Natural killer cell (primary cell): ENCODE data around the gene BCL2L12. TPM values are rescaled to one million over a fixed set of nuclear protein-coding genes. Genes with fewer than 3 reads are reported as not detected.
"Not testable (repeated sequence)": the region's sequence is repeated elsewhere in the genome, so short reads cannot be mapped to it uniquely, and the experiment has no call there.

Experiments used
- ATAC-seq, 3 donors: fragments of 150-1000 bp in 2 of 3; fragments of 200-7000 bp in 1 of 3; cut with Tn5 transposase; 1 replicate in 1 of 3; 2 replicates in 2 of 3; pipeline ENCODE4 v1.10.0; 2021; ENCODE audit warnings: mild to moderate bottlenecking in 2 of 3, moderate library complexity in 2 of 3
- DNase-seq, 2 donors: peaks; one replicate each; pipeline versions ENCODE4 v3.0.0 to v3.0.0-alpha.2; 2013 to 2021; ENCODE audit warnings: mixed read lengths in 1 of 2
- H3K27ac ChIP-seq: one replicate; pipeline ENCODE4 v1.5.1; 2013; ENCODE audit warnings: mild to moderate bottlenecking, low read length
- H3K27me3 ChIP-seq: one replicate; pipeline ENCODE4 v1.6.1; 2013; ENCODE audit warnings: low read length; ENCODE audit not compliant: control insufficient read depth, insufficient read depth
- H3K36me3 ChIP-seq: one replicate; pipeline ENCODE4 v1.6.1; 2013; ENCODE audit warnings: low read length; ENCODE audit not compliant: control insufficient read depth, insufficient read depth
- H3K4me1 ChIP-seq: one replicate; pipeline ENCODE4 v1.6.1; 2013; ENCODE audit warnings: low read length; ENCODE audit not compliant: control insufficient read depth, insufficient read depth
- H3K4me3 ChIP-seq: one replicate; pipeline ENCODE4 v1.5.1; 2013; ENCODE audit warnings: low read length
- H3K9me3 ChIP-seq: one replicate; pipeline ENCODE4 v1.6.1; 2013; ENCODE audit warnings: low read length; ENCODE audit not compliant: control insufficient read depth, insufficient read depth
- H3K27ac Mint-ChIP-seq, 2 donors: one replicate each; pipeline ENCODE4 v1.8.0; 2022; ENCODE audit warnings: mild to moderate bottlenecking in 2 of 2, mixed read lengths in 2 of 2, moderate library complexity in 1 of 2
- H3K27me3 Mint-ChIP-seq, 2 donors: one replicate each; pipeline ENCODE4 v1.8.0; 2022; ENCODE audit warnings: low read depth in 2 of 2, mixed read lengths in 2 of 2
- H3K36me3 Mint-ChIP-seq: one replicate; pipeline ENCODE4 v1.8.0; 2022; ENCODE audit warnings: mixed read lengths
- H3K4me1 Mint-ChIP-seq, 2 donors: one replicate each; pipeline ENCODE4 v1.8.0; 2022; ENCODE audit warnings: mixed read lengths in 2 of 2
- H3K4me3 Mint-ChIP-seq: one replicate; pipeline ENCODE4 v1.8.0; 2022; ENCODE audit warnings: mild to moderate bottlenecking, moderate library complexity, mixed read lengths
- H3K9me3 Mint-ChIP-seq, 2 donors: one replicate each; pipeline ENCODE4 v1.8.0; 2022; ENCODE audit warnings: mixed read lengths in 2 of 2
- WGBS: methylation state at CpG from one replicate; pipeline ENCODE4 v1.1.7; 2013; ENCODE audit warnings: missing lambda C conversion rate; ENCODE audit not compliant: insufficient coverage; 5-methylcytosine and 5-hydroxymethylcytosine counted together
- intact Hi-C: fragments of 100-400 bp; cut with micrococcal nuclease; formaldehyde crosslinking; loops from one replicate; pipeline ENCODE4 v1.14.2; 2022
- total RNA-seq, 4 donors: library from RNA; stranded (reverse); fragments of 120-200 nt in 1 of 4; gene quantifications; one replicate each; pipeline versions ENCODE4 v1.2.3 to v1.2.4, GENCODE V29; 2013 to 2022
- TF ChIP-seq, protein P1 (sequence below): fragments of 200-600 bp; IDR thresholded peaks from one replicate; pipeline ENCODE4 v1.8.0; 2022; ENCODE audit warnings: antibody characterized with exemption

BCL2L12 gene
- total RNA-seq, 3 donors from 2014 or later (not counting 1 experiment from before 2014, with no cell fraction given) = 15.6 to 34.6 (median 22.3) TPM

DNA sequence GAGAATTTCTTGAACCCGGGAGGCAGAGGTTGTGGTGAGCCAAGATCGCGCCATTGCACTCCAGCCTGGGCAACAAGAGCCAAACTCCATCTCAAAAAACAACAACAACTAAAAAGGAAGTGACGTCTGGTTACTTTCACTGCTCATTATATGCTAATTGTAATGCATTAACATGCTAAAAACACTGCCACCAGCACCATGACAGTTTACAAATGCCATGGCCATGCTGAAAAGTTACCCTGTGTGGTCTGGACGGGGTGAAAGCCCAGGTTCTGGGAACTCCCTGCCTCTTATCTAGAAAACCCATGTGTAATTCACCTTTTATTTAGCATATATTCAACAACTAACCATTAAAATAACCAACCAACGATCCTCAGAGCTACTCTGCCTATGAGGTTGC lies 53.3 kb downstream of the BCL2L12 start:
- H3K4me3 Mint-ChIP-seq = peak overlapping the region; percentile 47
- no peaks in the 10 kb centered on the region for H3K27me3 Mint-ChIP-seq
- H3K27ac ChIP-seq = no peak overlapping the region
- TF ChIP-seq, protein P1, sequence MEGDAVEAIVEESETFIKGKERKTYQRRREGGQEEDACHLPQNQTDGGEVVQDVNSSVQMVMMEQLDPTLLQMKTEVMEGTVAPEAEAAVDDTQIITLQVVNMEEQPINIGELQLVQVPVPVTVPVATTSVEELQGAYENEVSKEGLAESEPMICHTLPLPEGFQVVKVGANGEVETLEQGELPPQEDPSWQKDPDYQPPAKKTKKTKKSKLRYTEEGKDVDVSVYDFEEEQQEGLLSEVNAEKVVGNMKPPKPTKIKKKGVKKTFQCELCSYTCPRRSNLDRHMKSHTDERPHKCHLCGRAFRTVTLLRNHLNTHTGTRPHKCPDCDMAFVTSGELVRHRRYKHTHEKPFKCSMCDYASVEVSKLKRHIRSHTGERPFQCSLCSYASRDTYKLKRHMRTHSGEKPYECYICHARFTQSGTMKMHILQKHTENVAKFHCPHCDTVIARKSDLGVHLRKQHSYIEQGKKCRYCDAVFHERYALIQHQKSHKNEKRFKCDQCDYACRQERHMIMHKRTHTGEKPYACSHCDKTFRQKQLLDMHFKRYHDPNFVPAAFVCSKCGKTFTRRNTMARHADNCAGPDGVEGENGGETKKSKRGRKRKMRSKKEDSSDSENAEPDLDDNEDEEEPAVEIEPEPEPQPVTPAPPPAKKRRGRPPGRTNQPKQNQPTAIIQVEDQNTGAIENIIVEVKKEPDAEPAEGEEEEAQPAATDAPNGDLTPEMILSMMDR = no peak
- ATAC-seq = no peak
- H3K9me3 Mint-ChIP-seq = no peaks in the 10 kb centered on the region
- WGBS = 77% methylated on average over 6 of the region's 6 CpGs
- no peaks in the 10 kb centered on the region for H3K36me3 ChIP-seq
- no peaks in the 10 kb centered on the region for H3K36me3 Mint-ChIP-seq
- H3K4me1 ChIP-seq = peaks cover 16% of the 10 kb centered on the region
- no peak overlapping the region for H3K4me3 ChIP-seq
- H3K9me3 ChIP-seq = no peaks in the 10 kb centered on the region
- peak overlapping the region in 1 of 2 donors; percentile 13 for H3K27ac Mint-ChIP-seq
- intact Hi-C loops = no loop called here
- H3K27me3 ChIP-seq = no peaks in the 10 kb centered on the region
- DNase-seq = no peak
- peaks cover 8% of the 10 kb centered on the region in 2 donors for H3K4me1 Mint-ChIP-seq

DNA sequence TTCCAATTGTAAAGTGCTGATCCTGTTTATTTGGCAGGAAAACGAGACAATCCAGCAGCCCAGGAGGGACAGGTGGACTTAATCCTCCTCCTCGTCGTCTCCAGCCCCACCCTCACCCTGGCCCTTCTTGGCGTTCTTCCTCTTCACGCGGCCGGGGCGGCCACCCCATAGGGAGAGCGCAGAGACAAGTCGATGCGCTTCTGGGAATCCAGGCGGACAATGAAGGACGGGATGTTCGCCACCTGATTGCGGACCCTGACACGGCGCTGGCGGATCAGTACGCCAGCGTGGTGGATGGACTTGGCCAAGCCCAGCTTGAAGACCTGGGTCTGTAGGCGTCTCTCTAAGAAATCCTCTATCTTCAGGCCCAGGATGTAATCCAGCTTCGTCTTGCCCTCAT lies 53.7 kb downstream of the BCL2L12 start:
- not testable (repeated sequence) for ATAC-seq

More for the DNA sequence above, 53.7 kb downstream of the BCL2L12 start:
- DNase-seq, H3K27me3 ChIP-seq, H3K36me3 ChIP-seq, H3K27ac ChIP-seq, H3K4me3 Mint-ChIP-seq, intact Hi-C loops, H3K4me3 ChIP-seq, H3K4me1 Mint-ChIP-seq, H3K36me3 Mint-ChIP-seq, H3K27me3 Mint-ChIP-seq, H3K9me3 ChIP-seq, H3K9me3 Mint-ChIP-seq: not testable (repeated sequence)
- 89% methylated on average over 22 of the region's 22 CpGs for WGBS
- peaks cover 16% of the 10 kb centered on the region for H3K4me1 ChIP-seq
- peak overlapping the region in 1 of 2 donors; percentile 13 for H3K27ac Mint-ChIP-seq

Other genes with a start within 250 kb of the BCL2L12 start
- gene PTH2, start 242.5 kb upstream of the BCL2L12 start, total RNA-seq = not detected
- gene GFY, start 240.5 kb upstream of the BCL2L12 start, total RNA-seq = not detected
- gene SLC17A7, start 224.4 kb upstream of the BCL2L12 start, total RNA-seq = not detected
- gene PIH1D1, start 214.1 kb upstream of the BCL2L12 start, total RNA-seq = 100 to 1,000 TPM; 112 to 149 (median 138) TPM
- gene ALDH16A1, start 212.7 kb upstream of the BCL2L12 start, total RNA-seq = 10 to 100 TPM; 39.9 to 43.2 (median 41.4) TPM
- 10 to 100 TPM; 44.7 to 65.7 (median 64.8) TPM for gene FLT3LG, start 191.7 kb upstream of the BCL2L12 start, total RNA-seq
- 1,000 to 10,000 TPM; 1,881 to 2,284 (median 2,283) TPM for gene RPL13A, start 178.3 kb upstream of the BCL2L12 start, total RNA-seq
- 1,000 to 10,000 TPM; 1,427 to 1,714 (median 1,549) TPM for gene RPS11, start 169.5 kb upstream of the BCL2L12 start, total RNA-seq
- 10 to 100 TPM; 13.5 to 39.2 (median 19.9) TPM for gene FCGRT, start 153.3 kb upstream of the BCL2L12 start, total RNA-seq
- gene RCN3, start 137.9 kb upstream of the BCL2L12 start, total RNA-seq = 1 to 10 TPM; 2.4 to 4.7 (median 3.0) TPM
- gene NOSIP, start 85.4 kb upstream of the BCL2L12 start, total RNA-seq = 10 to 100 TPM; 46.7 to 63.6 (median 59.8) TPM
- gene PRRG2, start 84.6 kb upstream of the BCL2L12 start, total RNA-seq = under 1 TPM in 2 of 3 donors, not detected in 1; 0.39 to 0.56 TPM
- 10 to 100 TPM; 51.1 to 62.1 (median 56.0) TPM for gene PRR12, start 74.8 kb upstream of the BCL2L12 start, total RNA-seq
- 1 to 10 TPM; 2.0 to 7.7 (median 5.9) TPM for gene RRAS, start 25.8 kb upstream of the BCL2L12 start, total RNA-seq
- gene SCAF1, start 23.7 kb upstream of the BCL2L12 start, total RNA-seq = 10 to 100 TPM; 38.9 to 46.2 (median 44.9) TPM
- gene IRF3, start 76 bp upstream of the BCL2L12 start, total RNA-seq = 100 to 1,000 TPM; 176 to 184 (median 179) TPM
- 10 to 100 TPM; 77.0 to 92.5 (median 78.2) TPM for gene PRMT1, start 11.3 kb downstream of the BCL2L12 start, total RNA-seq
- 1 to 10 TPM; 2.3 to 2.9 (median 2.4) TPM for gene ADM5, start 23.7 kb downstream of the BCL2L12 start, total RNA-seq
- under 1 TPM; 0.34 to 0.78 (median 0.73) TPM for gene CPT1C, start 25.2 kb downstream of the BCL2L12 start, total RNA-seq
- 1 to 10 TPM in 2 of 3 donors, under 1 TPM in 1; 0.35 to 2.4 (median 1.7) TPM for gene TSKS, start 97.4 kb downstream of the BCL2L12 start, total RNA-seq
- 100 to 1,000 TPM; 137 to 163 (median 161) TPM for gene AP2A1, start 101.1 kb downstream of the BCL2L12 start, total RNA-seq
- 10 to 100 TPM; 17.7 to 33.1 (median 20.6) TPM for gene FUZ, start 147.4 kb downstream of the BCL2L12 start, total RNA-seq
- gene MED25, start 152.4 kb downstream of the BCL2L12 start, total RNA-seq = 100 to 1,000 TPM in 1 of 3 donors, 10 to 100 TPM in 2; 64.2 to 132 (median 69.5) TPM
- gene PTOV1, start 185.2 kb downstream of the BCL2L12 start, total RNA-seq = 100 to 1,000 TPM; 116 to 132 (median 128) TPM
- gene PNKP, start 201.6 kb downstream of the BCL2L12 start, total RNA-seq = 100 to 1,000 TPM; 228 to 253 (median 243) TPM
- gene AKT1S1, start 211.4 kb downstream of the BCL2L12 start, total RNA-seq = 10 to 100 TPM; 12.8 to 17.8 (median 16.1) TPM
- 10 to 100 TPM; 45.8 to 59.7 (median 54.4) TPM for gene TBC1D17, start 211.8 kb downstream of the BCL2L12 start, total RNA-seq
- gene IL4I1, start 231.0 kb downstream of the BCL2L12 start, total RNA-seq = 1 to 10 TPM; 3.0 to 3.8 (median 3.4) TPM